Thoracic aorta (tissue), 2 donors: ENCODE measurements around the gene PLA2G4E. TPM values are rescaled to one million over a fixed set of nuclear protein-coding genes. Genes with fewer than 3 reads are reported as not detected.
A peak's percentile ranks its signal among the peaks of the same experiment; 100 is the strongest.

Experiments used
- ATAC-seq: fragments of 150-250 bp; one replicate; pipeline ENCODE4 v1.8.0; 2017; ENCODE audit warnings: low read depth; ENCODE audit not compliant: insufficient number of reproducible peaks, low FRiP score
- DNase-seq: peaks from one replicate; pipeline ENCODE4 v3.0.0-alpha.2; 2020; ENCODE audit warnings: low spot score
- H3K27ac ChIP-seq, 2 donors: fragments of 200-600 bp; sonication (generic); 1 replicate in 1 of 2; 2 replicates in 1 of 2; pipeline ENCODE4 v1.5.1; 2016; ENCODE audit warnings: mild to moderate bottlenecking in 2 of 2, moderate library complexity in 2 of 2
- H3K27me3 ChIP-seq: fragments of 200-600 bp; sonication (generic); replicated peaks from 2 replicates; pipeline ENCODE4 v1.6.0; 2016; ENCODE audit warnings: mild to moderate bottlenecking; ENCODE audit not compliant: insufficient read depth
- H3K36me3 ChIP-seq: fragments of 200-600 bp; sonication (generic); one replicate; pipeline ENCODE4 v1.5.1; 2016
- H3K4me1 ChIP-seq, 2 donors: fragments of 200-600 bp; sonication (generic); 1 replicate in 1 of 2; 2 replicates in 1 of 2; pipeline versions ENCODE4 v1.5.1 to v1.6.0; 2016; ENCODE audit warnings: low read depth in 2 of 2, mild to moderate bottlenecking in 1 of 2; ENCODE audit not compliant: control insufficient read depth in 1 of 2
- H3K4me3 ChIP-seq: fragments of 200-600 bp; sonication (generic); 2 replicates; pipeline ENCODE4 v1.5.1; 2016; ENCODE audit warnings: mild to moderate bottlenecking
- H3K9me3 ChIP-seq: fragments of 200-600 bp; sonication (generic); 2 replicates; pipeline ENCODE4 v1.5.1; 2016
- total RNA-seq, 2 donors: library from RNA; depleted of rRNA; stranded (reverse); fragments of >200 nt; gene quantifications; one replicate each; pipeline versions ENCODE4 v1.1.0 to v1.2.3, GENCODE V29; 2016
- TF ChIP-seq, protein P1 (sequence below): fragments of 200-600 bp; sonication (generic); IDR thresholded peaks from one replicate; pipeline ENCODE4 v1.5.1; 2019; ENCODE audit warnings: antibody characterized with exemption

PLA2G4E gene
- total RNA-seq, 2 donors from 2014 or later: not detected

DNA sequence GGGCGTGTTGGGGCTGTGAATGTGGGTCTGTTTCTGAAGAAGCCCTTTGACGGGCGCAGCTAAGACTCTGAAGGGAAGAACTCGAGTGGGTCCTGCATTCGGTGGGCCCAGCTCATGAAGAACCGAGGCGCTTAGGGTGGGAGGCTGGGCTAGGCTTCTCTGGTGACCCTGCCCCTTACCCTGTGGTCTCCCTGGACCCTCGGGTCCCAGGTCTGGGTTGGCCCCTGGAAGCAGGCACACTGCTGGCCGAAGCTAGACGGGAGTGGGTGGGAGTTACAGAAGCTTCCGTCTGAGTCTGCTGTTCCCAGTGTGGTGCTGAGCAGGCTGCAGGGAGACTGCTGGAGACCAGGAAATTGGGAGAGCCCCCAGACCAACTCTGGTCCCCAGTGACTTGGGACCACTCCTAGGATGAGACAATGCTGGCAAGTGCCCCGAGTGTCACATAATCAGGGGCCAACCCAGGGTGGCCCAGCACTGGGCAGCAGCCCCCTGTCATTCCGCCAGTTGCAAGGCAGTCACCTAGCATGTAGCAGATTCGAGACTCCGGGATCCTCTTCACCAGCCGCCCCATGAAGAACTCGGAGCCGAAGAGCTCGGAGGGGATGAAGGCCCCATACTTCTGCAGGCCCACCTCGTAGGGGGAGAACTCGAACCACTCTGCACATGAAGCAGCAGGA lies 31.8 kb downstream of the PLA2G4E start:
- Histone ChIP-seq H3K4me1 (peaks cover 4 to 20% of the 10 kb centered on the region in 2 donors), H3K36me3 (no peaks in the 10 kb centered on the region), H3K4me3 (no peak overlapping the region), H3K27ac (no peak overlapping the region), H3K27me3 (no peaks in the 10 kb centered on the region), H3K9me3 (no peaks in the 10 kb centered on the region)
- DNase-seq: no peak
- ATAC-seq: no peak
- TF ChIP-seq, protein P1, sequence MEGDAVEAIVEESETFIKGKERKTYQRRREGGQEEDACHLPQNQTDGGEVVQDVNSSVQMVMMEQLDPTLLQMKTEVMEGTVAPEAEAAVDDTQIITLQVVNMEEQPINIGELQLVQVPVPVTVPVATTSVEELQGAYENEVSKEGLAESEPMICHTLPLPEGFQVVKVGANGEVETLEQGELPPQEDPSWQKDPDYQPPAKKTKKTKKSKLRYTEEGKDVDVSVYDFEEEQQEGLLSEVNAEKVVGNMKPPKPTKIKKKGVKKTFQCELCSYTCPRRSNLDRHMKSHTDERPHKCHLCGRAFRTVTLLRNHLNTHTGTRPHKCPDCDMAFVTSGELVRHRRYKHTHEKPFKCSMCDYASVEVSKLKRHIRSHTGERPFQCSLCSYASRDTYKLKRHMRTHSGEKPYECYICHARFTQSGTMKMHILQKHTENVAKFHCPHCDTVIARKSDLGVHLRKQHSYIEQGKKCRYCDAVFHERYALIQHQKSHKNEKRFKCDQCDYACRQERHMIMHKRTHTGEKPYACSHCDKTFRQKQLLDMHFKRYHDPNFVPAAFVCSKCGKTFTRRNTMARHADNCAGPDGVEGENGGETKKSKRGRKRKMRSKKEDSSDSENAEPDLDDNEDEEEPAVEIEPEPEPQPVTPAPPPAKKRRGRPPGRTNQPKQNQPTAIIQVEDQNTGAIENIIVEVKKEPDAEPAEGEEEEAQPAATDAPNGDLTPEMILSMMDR: no peak

DNA sequence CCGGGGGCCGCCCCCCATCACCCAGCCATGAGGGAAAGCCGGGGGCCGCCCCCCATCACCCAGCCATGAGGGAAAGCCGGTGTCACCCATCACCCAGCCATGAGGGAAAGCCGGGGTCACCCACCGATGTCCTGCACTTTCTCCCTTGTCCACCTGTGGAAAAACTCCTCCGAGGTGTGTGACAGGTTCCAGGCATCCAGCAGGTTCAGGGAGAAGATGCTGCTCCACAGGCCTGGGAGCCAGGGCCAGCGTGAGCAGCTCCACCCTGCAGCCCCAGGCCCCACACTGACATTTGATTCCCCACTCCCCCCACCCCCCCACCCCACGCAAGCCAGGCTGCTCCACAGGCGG lies 32.9 kb downstream of the PLA2G4E start:
- no peaks in the 10 kb centered on the region for H3K9me3 ChIP-seq
- no peak for DNase-seq
- peaks cover 4 to 21% of the 10 kb centered on the region in 2 donors for H3K4me1 ChIP-seq
- no peaks in the 10 kb centered on the region for H3K27me3 ChIP-seq
- H3K36me3 ChIP-seq: no peaks in the 10 kb centered on the region
- H3K27ac ChIP-seq: no peak overlapping the region
- no peak for ATAC-seq
- H3K4me3 ChIP-seq: no peak overlapping the region
- TF ChIP-seq, protein P1: no peak

DNA sequence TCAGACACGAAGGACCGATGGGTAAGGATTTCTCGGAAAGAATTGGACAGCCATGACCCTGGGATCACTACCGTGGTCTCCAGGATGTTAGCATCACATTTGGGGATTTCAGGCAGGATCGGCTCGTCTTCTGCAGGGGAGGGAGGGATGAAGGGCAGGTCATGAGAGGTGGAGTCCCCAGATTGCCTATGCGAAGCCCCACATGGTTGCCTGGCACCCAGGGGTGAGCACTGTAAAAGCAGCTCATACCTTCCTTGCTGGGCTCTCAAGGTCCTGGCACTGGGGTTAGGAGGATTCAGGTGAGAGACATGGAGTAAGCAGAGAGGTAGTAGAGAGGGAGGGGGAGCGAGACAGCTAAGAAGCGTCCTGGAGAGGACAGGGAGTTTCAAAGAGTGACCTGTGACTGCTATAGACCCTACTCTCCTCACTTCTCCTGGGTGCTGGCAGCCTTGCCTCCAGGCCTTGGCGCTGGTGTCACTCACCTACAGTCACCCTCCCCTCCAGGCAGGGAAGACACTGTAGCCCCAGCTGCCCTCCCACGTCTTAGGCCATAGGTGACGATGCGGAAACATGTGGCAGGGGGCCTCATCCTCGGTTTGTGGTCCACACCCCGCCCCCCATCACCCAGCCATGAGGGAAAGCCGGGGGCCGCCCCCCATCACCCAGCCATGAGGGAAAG lies 33.5 kb downstream of the PLA2G4E start:
- H3K27me3 ChIP-seq: no peaks in the 10 kb centered on the region
- DNase-seq: no peak
- no peak for ATAC-seq
- H3K36me3 ChIP-seq: no peaks in the 10 kb centered on the region
- H3K9me3 ChIP-seq: no peaks in the 10 kb centered on the region
- H3K4me1 ChIP-seq: peaks cover 4 to 21% of the 10 kb centered on the region in 2 donors
- H3K27ac ChIP-seq: no peak overlapping the region
- H3K4me3 ChIP-seq: no peak overlapping the region
- TF ChIP-seq, protein P1: no peak

DNA sequence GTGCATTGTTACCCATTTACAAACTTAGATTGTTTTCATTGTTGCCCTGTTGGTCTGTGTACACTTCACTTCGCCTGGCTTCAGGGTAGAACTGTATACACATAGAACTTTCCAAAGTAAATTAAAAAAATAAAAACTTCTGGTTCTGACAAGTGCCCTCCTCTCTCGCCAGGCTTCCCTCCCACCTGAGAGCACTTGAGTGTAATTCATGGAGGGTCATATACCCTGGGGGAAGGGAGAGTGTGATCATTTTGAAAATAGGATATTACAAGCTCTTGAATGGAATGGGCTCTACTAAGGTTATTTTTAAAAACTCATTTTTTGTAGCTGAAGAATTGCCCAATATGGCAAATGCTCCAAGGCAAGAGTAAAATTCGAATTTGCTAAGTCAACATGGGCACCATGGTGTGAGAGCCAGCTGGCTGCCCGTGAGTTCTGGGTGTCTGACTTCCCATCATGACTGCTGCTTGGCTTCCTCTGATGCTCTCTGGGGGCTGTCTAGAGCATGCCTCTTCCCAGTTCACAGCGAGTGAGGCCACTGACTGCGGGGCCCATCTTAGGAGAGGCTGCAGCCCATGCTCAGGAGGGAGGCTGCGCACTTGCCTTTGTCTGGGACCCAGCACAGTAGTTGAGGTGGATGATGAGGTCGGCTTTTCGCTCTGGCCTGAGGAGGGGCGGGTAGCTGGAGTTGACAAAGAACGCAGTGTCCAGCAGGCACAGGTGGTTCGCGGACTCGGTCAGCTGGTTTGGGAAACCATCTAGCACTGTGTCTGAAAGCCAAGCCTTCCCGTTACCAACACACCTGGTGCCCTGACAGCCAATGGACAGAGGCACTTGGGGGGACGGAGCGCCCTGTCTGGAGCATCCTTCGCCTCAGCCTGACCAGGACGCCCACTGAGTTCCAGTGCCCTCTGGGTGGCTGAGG lies 35.3 kb downstream of the PLA2G4E start:
- TF ChIP-seq, protein P1: no peak
- ATAC-seq (peak; percentile 56), DNase-seq (no peak)
- peak overlapping the region in 1 of 2 donors; percentile 48 for H3K27ac ChIP-seq
- H3K4me1 ChIP-seq: peaks cover 4 to 21% of the 10 kb centered on the region in 2 donors
- no peak overlapping the region for H3K4me3 ChIP-seq
- no peaks in the 10 kb centered on the region for H3K9me3 ChIP-seq
- H3K36me3 ChIP-seq: no peaks in the 10 kb centered on the region
- H3K27me3 ChIP-seq: no peaks in the 10 kb centered on the region

DNA sequence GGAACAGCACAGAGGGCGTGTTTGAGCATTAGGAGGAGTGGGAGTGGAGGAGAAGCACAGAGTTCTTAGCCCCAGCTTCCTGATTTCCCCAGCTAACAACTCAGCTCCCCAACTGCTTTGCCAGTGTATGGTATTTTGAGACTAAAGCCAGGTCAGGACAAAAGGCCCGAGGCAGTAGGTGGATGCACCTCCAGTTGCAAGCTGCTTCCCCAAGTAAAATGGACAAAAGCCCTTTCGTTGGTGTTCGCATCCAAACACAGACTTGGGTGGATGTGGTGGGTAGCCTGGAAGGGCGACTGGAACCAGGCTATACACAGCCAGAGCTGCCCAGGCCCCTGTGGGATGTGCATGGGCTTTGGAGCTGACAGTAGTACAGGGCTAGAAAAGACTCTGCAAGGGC lies 36.2 kb downstream of the PLA2G4E start:
- Histone ChIP-seq H3K27ac (peak overlapping the region in 1 of 2 donors; percentile 48), H3K4me1 (peaks cover 4 to 21% of the 10 kb centered on the region in 2 donors), H3K36me3 (no peaks in the 10 kb centered on the region), H3K9me3 (no peaks in the 10 kb centered on the region), H3K27me3 (no peaks in the 10 kb centered on the region), H3K4me3 (no peak overlapping the region)
- ATAC-seq (no peak), DNase-seq (no peak)
- TF ChIP-seq, protein P1: no peak
